Tibial artery (tissue), 4 donors: ENCODE data around the gene CASP9.

Experiments used
- DNase-seq, 2 donors: peaks; one replicate each; pipeline ENCODE4 v3.0.0-alpha.2; 2019
- H3K27ac ChIP-seq, 2 donors: fragments of 200-600 bp; sonication (generic) in 1 of 2; 1 replicate in 1 of 2; 2 replicates in 1 of 2; pipeline ENCODE4 v1.5.1; 2018 to 2019; ENCODE audit warnings: mild to moderate bottlenecking in 1 of 2
- H3K27me3 ChIP-seq, 2 donors: fragments of 200-600 bp; sonication (generic) in 1 of 2; one replicate each; pipeline versions ENCODE4 v1.5.1 to v1.6.0; 2016 to 2019
- H3K36me3 ChIP-seq, 3 donors: fragments of 200-600 bp; sonication (generic) in 2 of 3; one replicate each; pipeline ENCODE4 v1.5.1; 2016 to 2019; ENCODE audit warnings: mild to moderate bottlenecking in 2 of 3
- H3K4me1 ChIP-seq, 4 donors: fragments of 200-600 bp; sonication (generic) in 2 of 4; 1 replicate in 3 of 4; 2 replicates in 1 of 4; pipeline ENCODE4 v1.5.1; 2016 to 2019
- H3K4me3 ChIP-seq, 2 donors: fragments of 200-600 bp; sonication (generic) in 1 of 2; 1 replicate in 1 of 2; 2 replicates in 1 of 2; pipeline ENCODE4 v1.5.1; 2018 to 2019; ENCODE audit warnings: mild to moderate bottlenecking in 2 of 2
- H3K9me3 ChIP-seq, 3 donors: fragments of 200-600 bp; sonication (generic) in 1 of 3; one replicate each; pipeline ENCODE4 v1.5.1; 2016 to 2019
- intact Hi-C: fragments of 100-400 bp; cut with DNase I; formaldehyde crosslinking; loops from one replicate; pipeline ENCODE4 v1.15.0; 2023; ENCODE audit warnings: low total_unique reads
- TF ChIP-seq, protein P1 (sequence below), 2 experiments: fragments of 200-600 bp in 1 of 2; fragments of 450-650 bp in 1 of 2; IDR thresholded peaks; one replicate each; pipeline ENCODE4 v1.5.1; 2017 to 2019; ENCODE audit warnings: antibody characterized with exemption in 2 of 2, mild to moderate bottlenecking in 1 of 2, moderate library complexity in 1 of 2

Gene CASP9

DNA sequence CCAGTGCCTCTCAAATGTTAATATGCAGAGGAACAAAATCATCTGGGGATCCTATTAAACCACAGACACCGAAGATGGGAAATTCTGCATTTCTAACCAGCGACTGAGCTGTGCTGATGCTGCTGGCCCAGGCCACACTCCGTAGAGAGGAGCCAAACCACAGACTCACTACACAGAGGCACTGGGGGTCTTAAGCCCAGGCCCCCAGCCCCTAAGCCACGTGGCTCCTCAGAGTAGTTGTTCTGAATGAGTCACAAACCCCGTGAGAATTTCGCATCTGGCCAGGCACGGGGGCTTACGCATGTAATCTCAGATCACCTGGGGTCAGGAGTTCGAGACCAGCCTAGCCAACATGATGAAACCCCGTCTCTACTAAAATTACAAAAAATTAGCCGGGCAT, 70.3 kb downstream of the CASP9 start:
- TF ChIP-seq, protein P1, sequence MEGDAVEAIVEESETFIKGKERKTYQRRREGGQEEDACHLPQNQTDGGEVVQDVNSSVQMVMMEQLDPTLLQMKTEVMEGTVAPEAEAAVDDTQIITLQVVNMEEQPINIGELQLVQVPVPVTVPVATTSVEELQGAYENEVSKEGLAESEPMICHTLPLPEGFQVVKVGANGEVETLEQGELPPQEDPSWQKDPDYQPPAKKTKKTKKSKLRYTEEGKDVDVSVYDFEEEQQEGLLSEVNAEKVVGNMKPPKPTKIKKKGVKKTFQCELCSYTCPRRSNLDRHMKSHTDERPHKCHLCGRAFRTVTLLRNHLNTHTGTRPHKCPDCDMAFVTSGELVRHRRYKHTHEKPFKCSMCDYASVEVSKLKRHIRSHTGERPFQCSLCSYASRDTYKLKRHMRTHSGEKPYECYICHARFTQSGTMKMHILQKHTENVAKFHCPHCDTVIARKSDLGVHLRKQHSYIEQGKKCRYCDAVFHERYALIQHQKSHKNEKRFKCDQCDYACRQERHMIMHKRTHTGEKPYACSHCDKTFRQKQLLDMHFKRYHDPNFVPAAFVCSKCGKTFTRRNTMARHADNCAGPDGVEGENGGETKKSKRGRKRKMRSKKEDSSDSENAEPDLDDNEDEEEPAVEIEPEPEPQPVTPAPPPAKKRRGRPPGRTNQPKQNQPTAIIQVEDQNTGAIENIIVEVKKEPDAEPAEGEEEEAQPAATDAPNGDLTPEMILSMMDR (IDR thresholded peaks at IDR 0.05) = no peak

DNA sequence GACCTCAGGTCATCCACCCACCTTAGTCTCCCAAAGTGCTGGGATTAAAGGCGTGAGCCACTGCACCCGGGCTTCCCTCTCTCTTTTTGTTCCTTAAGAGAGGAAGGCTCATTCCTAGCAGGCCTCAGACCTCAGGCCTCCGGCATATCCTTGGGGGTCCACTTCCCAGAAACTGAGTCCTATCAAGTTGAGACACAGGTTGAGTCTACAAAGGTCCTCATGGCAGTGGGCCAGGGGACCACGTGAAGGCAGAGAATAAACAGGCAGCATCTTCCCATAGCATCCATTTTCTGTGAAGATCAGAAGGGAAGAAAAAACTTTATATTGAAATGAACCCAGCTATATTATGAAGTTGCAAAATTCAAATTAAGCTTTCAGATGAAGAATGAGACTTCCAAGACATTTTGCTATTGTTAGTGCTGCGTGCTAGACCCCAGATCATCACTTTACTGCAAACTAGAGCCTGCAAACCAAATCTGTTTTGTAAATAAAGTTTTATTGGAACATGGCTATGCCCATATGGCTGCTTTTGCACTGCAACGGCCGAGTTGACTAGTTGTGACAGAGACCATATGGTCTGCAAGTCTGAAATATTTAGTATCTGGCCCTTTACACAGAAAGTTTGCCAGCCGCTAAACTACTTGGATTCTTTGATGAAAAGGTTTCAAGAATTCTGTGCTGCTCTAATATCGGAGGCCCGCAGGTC, 71.0 kb downstream of the CASP9 start:
- intact Hi-C loops = no loop called here
- Histone ChIP-seq H3K27me3 (peaks cover 0 to 4% of the 10 kb centered on the region in 2 donors), H3K4me1 (no peaks in the 10 kb centered on the region), H3K36me3 (no peaks in the 10 kb centered on the region), H3K27ac (no peak overlapping the region), H3K4me3 (no peak overlapping the region), H3K9me3 (no peaks in the 10 kb centered on the region)
- no peak for DNase-seq
- TF ChIP-seq, protein P1 (IDR thresholded peaks at IDR 0.05) = no peak

More for the DNA sequence above, 70.3 kb downstream of the CASP9 start:
- Histone ChIP-seq H3K27me3 (peaks cover 0 to 4% of the 10 kb centered on the region in 2 donors), H3K27ac (no peak overlapping the region), H3K4me1 (no peaks in the 10 kb centered on the region), H3K36me3 (no peaks in the 10 kb centered on the region), H3K4me3 (no peak overlapping the region), H3K9me3 (no peaks in the 10 kb centered on the region)
- no peak for DNase-seq
- intact Hi-C loops = no loop called here

DNA sequence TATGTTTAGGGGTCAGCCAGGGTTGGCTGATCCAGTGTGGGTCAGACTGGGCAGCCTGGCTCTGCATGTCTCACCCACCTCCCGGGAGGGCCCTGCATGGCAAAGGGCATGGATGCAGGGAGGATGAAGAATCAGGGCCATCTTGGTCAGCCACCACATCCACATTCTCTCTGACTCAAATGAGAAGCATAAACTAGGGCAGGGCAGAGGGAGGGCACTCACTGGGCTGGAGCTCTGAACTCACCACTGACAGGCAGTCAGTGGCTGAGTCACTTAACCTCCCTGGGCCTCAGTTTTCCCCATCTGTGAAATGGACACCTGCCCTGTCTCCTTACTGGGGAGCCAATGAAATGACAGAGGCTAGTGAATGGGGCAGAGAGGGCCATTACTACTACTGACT, 71.8 kb downstream of the CASP9 start:
- intact Hi-C loops = no loop called here

DNA sequence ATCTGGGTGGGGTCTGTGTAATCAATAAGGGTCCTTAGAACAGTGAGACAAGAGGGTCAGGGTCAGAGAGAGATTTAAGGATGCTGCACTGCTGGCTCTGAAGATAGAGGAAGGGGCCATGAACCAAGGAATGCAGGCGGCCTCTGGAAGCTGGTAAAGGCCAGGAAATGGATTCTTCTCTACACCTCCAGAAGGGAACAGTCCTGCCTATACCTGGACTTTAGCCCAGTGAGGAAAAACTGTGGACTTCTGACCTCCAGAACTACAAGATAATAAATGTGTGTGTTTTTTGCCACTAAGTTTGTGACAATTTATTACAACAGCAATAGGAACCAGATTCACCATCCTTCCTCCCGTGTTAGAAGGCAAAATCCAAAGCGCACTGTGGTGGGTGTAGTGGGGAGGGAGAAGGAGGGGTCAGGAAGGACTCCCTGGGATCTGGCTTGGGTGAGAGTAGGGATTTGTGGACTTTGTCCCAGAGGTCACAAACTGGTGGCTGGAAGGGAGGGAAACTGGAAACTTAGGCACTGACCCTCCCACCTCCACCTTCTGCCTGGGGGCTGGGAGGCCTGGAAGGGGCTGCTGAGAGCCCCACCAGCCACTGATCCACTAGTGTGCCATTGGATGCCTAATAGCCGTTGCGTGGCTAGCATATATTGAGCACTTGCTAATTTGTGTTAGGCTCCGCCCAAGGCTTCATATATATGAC, 72.8 kb downstream of the CASP9 start:
- no peak overlapping the region for H3K4me3 ChIP-seq
- H3K27me3 ChIP-seq = peaks cover 0 to 21% of the 10 kb centered on the region in 2 donors
- TF ChIP-seq, protein P1 (IDR thresholded peaks at IDR 0.05) = no peak
- intact Hi-C loops = no loop called here
- no peaks in the 10 kb centered on the region for H3K36me3 ChIP-seq
- H3K4me1 ChIP-seq = no peaks in the 10 kb centered on the region
- no peak overlapping the region for H3K27ac ChIP-seq
- no peaks in the 10 kb centered on the region for H3K9me3 ChIP-seq
- no peak for DNase-seq

More for the DNA sequence above, 71.8 kb downstream of the CASP9 start:
- DNase-seq = no peak
- Histone ChIP-seq H3K4me1 (no peaks in the 10 kb centered on the region), H3K4me3 (no peak overlapping the region), H3K9me3 (no peaks in the 10 kb centered on the region), H3K36me3 (no peaks in the 10 kb centered on the region), H3K27me3 (peaks cover 0 to 10% of the 10 kb centered on the region in 2 donors), H3K27ac (no peak overlapping the region)
- TF ChIP-seq, protein P1 (IDR thresholded peaks at IDR 0.05) = no peak

DNA sequence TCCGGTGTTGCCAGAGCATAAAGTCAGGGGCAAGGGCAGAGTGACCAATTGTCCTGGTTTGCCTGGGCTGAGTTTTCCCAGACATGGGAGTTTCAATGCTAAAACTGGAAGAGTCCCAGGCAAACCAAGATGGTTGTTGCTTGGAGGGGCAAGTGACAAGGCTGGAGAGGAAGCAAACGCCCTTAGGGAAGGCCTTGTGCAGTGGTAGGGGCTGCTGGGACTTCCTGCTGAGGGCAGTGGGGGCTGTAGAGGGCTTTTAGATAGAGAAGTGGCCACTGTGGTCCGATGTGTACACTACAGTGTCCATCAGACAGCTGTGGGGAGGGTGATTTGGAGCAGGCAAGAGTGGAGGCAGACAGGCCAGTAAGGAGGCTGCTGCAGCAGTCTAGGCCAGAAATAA, 74.4 kb downstream of the CASP9 start:
- intact Hi-C loops = no loop called here
- Histone ChIP-seq H3K4me1 (no peaks in the 10 kb centered on the region), H3K27ac (no peak overlapping the region), H3K36me3 (no peaks in the 10 kb centered on the region), H3K9me3 (no peaks in the 10 kb centered on the region), H3K4me3 (no peak overlapping the region), H3K27me3 (peaks cover 0 to 25% of the 10 kb centered on the region in 2 donors)
- no peak for DNase-seq
- TF ChIP-seq, protein P1 (IDR thresholded peaks at IDR 0.05) = no peak
